Smooth muscle cell (in vitro differentiated cells): ENCODE measurements around the gene SRGN. TPM values are rescaled to one million over a fixed set of nuclear protein-coding genes. Genes with fewer than 3 reads are reported as not detected.

Experiments
- DNase-seq: peaks from one replicate; lab custom pipeline; 2025; ENCODE audit not compliant: unreplicated experiment; lab: John Stamatoyannopoulos, UW
- H2AFZ ChIP-seq: fragments of 200-600 bp; sonication (generic); 2 replicates; pipeline ENCODE4 v1.6.0; 2016; ENCODE audit warnings: antibody characterized with exemption, low read depth, mild to moderate bottlenecking
- H3F3A ChIP-seq: fragments of 200-600 bp; sonication (generic); 2 replicates; pipeline ENCODE4 v1.6.0; 2017; ENCODE audit warnings: antibody characterized with exemption, low read depth
- H3K27ac ChIP-seq: fragments of 200-600 bp; sonication (generic); 2 replicates; pipeline ENCODE4 v1.5.1; 2016; ENCODE audit warnings: low read depth, mild to moderate bottlenecking
- H3K27me3 ChIP-seq: fragments of 200-600 bp; sonication (generic); 2 replicates; pipeline ENCODE4 v1.6.1; 2016; ENCODE audit warnings: low read depth, mild to moderate bottlenecking
- H3K36me3 ChIP-seq: fragments of 200-600 bp; sonication (generic); 2 replicates; pipeline ENCODE4 v1.5.1; 2016; ENCODE audit warnings: low read depth
- H3K4me1 ChIP-seq: fragments of 200-600 bp; sonication (generic); 2 replicates; pipeline ENCODE4 v1.5.1; 2016; ENCODE audit warnings: low read depth
- H3K4me2 ChIP-seq: fragments of 200-600 bp; sonication (generic); 2 replicates; pipeline ENCODE4 v1.6.0; 2016; ENCODE audit warnings: mild to moderate bottlenecking
- H3K4me3 ChIP-seq: fragments of 200-600 bp; sonication (generic); 2 replicates; pipeline ENCODE4 v1.5.1; 2016; ENCODE audit warnings: mild to moderate bottlenecking
- H3K79me2 ChIP-seq: fragments of 200-600 bp; sonication (generic); 2 replicates; pipeline ENCODE4 v1.6.0; 2016; ENCODE audit warnings: low read depth, mild to moderate bottlenecking
- H3K9ac ChIP-seq: fragments of 200-600 bp; sonication (generic); 2 replicates; pipeline ENCODE4 v1.6.0; 2016; ENCODE audit warnings: low read depth
- H3K9me3 ChIP-seq: fragments of 200-600 bp; sonication (generic); replicated peaks from 2 replicates; pipeline ENCODE4 v1.5.1; 2016; ENCODE audit warnings: low read depth
- H4K20me1 ChIP-seq: fragments of 200-600 bp; sonication (generic); 2 replicates; pipeline ENCODE4 v1.6.0; 2016; ENCODE audit warnings: low read depth
- WGBS: methylation state at CpG from one replicate; pipeline ENCODE4 v1.1.7; 2016; ENCODE audit warnings: low lambda C conversion rate; 5-methylcytosine and 5-hydroxymethylcytosine counted together
- polyA plus RNA-seq: library from polyadenylated mRNA; unstranded; fragments of >200 nt; fragmentation: Nextera tagmentation; extraction: Ambion mirVana; gene quantifications from 2 replicates; pipeline ENCODE4 v1.2.1, GENCODE V29; 2016
- total RNA-seq: library from RNA; depleted of rRNA; stranded (reverse); fragments of >200 nt; gene quantifications from 2 replicates; pipeline ENCODE4 v1.2.3, GENCODE V29; 2014
- TF ChIP-seq, protein P1 (sequence below): fragments of 200-600 bp; sonication (generic); IDR thresholded peaks from 2 replicates; pipeline ENCODE4 v1.5.1; 2017; ENCODE audit warnings: borderline replicate concordance, mild to moderate bottlenecking, antibody characterized with exemption; ENCODE audit not compliant: insufficient read depth, poor library complexity, severe bottlenecking

Gene SRGN
- total and polyA plus RNA-seq, 2 experiments from 2014 or later = not detected

DNA sequence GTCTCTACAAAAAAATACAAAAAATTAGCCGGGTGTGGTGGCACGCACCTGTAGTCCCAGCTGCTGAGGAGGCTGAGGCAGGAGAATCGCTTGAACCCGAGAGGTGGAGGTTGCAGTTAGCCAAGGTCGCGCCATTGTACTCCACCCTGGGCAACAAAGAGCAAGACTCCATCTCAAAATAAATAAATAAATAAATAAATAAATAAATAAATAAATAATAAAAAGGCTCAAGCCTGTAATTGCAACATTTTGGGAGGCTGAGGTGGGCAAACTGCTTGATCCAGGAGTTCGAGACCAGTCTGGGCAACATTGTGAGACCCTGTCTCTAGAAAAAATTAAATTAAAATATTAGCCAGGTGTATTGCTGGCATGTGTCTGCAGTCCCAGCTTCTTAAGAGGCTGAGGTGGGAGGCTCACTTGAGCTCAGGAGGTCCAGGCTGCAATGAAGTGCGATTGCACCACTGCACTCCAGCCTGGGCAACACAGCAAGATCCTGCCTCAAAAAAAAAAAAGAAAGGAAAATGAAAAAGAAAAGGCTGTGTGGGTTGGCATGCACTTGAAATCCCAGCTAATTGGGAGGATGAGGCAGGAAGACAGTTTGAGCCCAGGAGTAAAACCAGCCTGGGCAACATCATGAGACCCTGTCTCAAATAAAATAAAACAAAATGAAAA lies 27.6 kb upstream of the SRGN start:
- H2AFZ ChIP-seq = no peak overlapping the region
- no peak overlapping the region for H3K27ac ChIP-seq
- no peaks in the 10 kb centered on the region for H3K27me3 ChIP-seq
- no peaks in the 10 kb centered on the region for H3K79me2 ChIP-seq
- no peak for DNase-seq
- no peak overlapping the region for H3K4me3 ChIP-seq
- no peaks in the 10 kb centered on the region for H4K20me1 ChIP-seq
- H3K4me1 ChIP-seq = no peaks in the 10 kb centered on the region
- H3K36me3 ChIP-seq = no peaks in the 10 kb centered on the region
- no peaks in the 10 kb centered on the region for H3F3A ChIP-seq
- H3K4me2 ChIP-seq = no peak overlapping the region
- no peaks in the 10 kb centered on the region for H3K9me3 ChIP-seq
- TF ChIP-seq, protein P1, sequence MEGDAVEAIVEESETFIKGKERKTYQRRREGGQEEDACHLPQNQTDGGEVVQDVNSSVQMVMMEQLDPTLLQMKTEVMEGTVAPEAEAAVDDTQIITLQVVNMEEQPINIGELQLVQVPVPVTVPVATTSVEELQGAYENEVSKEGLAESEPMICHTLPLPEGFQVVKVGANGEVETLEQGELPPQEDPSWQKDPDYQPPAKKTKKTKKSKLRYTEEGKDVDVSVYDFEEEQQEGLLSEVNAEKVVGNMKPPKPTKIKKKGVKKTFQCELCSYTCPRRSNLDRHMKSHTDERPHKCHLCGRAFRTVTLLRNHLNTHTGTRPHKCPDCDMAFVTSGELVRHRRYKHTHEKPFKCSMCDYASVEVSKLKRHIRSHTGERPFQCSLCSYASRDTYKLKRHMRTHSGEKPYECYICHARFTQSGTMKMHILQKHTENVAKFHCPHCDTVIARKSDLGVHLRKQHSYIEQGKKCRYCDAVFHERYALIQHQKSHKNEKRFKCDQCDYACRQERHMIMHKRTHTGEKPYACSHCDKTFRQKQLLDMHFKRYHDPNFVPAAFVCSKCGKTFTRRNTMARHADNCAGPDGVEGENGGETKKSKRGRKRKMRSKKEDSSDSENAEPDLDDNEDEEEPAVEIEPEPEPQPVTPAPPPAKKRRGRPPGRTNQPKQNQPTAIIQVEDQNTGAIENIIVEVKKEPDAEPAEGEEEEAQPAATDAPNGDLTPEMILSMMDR = no peak
- no peak overlapping the region for H3K9ac ChIP-seq
- 94% methylated on average over 8 of the region's 8 CpGs for WGBS

- Histone ChIP-seq H3K27me3 (no peaks in the 10 kb centered on the region), H3F3A (no peaks in the 10 kb centered on the region), H3K4me2 (peak overlapping the region; percentile 76), H3K27ac (peak overlapping the region; percentile 73), H3K4me1 (no peaks in the 10 kb centered on the region), H3K9ac (peak overlapping the region; percentile 29), H3K9me3 (no peaks in the 10 kb centered on the region), H3K4me3 (no peak overlapping the region), H3K79me2 (no peaks in the 10 kb centered on the region), H2AFZ (no peak overlapping the region), H3K36me3 (no peaks in the 10 kb centered on the region), H4K20me1 (no peaks in the 10 kb centered on the region)
- DNase-seq = no peak
- 53% methylated on average over 20 of the region's 20 CpGs for WGBS
- TF ChIP-seq, protein P1 = no peak
These were observed 26.4 kb upstream of the SRGN start for GRCh38 chr10:69061305-69062161.

DNA sequence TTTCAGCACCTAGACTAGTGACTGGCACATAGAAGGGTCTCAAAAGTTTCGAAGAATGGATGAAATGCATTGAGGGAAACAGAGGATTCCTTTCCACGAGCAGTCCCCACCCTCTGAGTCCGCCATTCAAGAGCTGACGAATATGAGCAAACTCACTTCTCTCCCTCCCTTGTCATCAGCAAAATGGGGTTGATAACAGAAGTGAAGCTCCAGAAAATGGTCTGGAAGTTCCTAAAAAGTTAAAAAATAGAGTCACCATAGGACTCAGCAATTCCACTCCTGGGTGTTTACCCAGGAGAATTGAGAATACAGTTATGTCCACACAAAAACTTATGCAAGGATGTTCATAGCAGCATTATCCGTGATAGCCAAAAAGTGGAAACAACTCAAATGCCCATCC lies 25.0 kb upstream of the SRGN start:
- TF ChIP-seq, protein P1 = no peak
- no peaks in the 10 kb centered on the region for H3K27me3 ChIP-seq
- no peaks in the 10 kb centered on the region for H4K20me1 ChIP-seq
- no peaks in the 10 kb centered on the region for H3K79me2 ChIP-seq
- no peak for DNase-seq
- no peaks in the 10 kb centered on the region for H3K4me1 ChIP-seq
- H3F3A ChIP-seq = no peaks in the 10 kb centered on the region
- no peak overlapping the region for H3K4me3 ChIP-seq
- H3K9ac ChIP-seq = no peak overlapping the region
- H3K36me3 ChIP-seq = no peaks in the 10 kb centered on the region
- 93% methylated on average over 5 of the region's 5 CpGs for WGBS
- no peak overlapping the region for H3K27ac ChIP-seq
- H3K4me2 ChIP-seq = no peak overlapping the region
- H3K9me3 ChIP-seq = no peaks in the 10 kb centered on the region
- no peak overlapping the region for H2AFZ ChIP-seq
